ENCODE results near the gene SLC12A7.

- no peak for TF ChIP-seq POLR2A (IDR thresholded peaks at IDR 0.05; ENCODE audit: low read depth, low read length)
- TF ChIP-seq POLR2AphosphoS5 (IDR thresholded peaks at IDR 0.05; ENCODE audit: low read depth, low read length) = no peak
- no peak for TF ChIP-seq TAF1 (IDR thresholded peaks at IDR 0.05; ENCODE audit: borderline replicate concordance, low read depth, low read length)
These were observed 79.3 kb downstream of the SLC12A7 start for GRCh38 chr5:1032551-1033027.
